NCI-H345 treated with DMSO at 0.1 percent for 48 hours (cell line): ENCODE data around the gene MPV17L.
"Not testable (repeated sequence)": the region's sequence is repeated elsewhere in the genome, so short reads cannot be mapped to it uniquely, and the experiment has no call there.

Experiments
- DNase-seq: peaks from one replicate; lab custom pipeline; 2025; ENCODE audit not compliant: unreplicated experiment; lab: John Stamatoyannopoulos, UW

Gene MPV17L

DNA sequence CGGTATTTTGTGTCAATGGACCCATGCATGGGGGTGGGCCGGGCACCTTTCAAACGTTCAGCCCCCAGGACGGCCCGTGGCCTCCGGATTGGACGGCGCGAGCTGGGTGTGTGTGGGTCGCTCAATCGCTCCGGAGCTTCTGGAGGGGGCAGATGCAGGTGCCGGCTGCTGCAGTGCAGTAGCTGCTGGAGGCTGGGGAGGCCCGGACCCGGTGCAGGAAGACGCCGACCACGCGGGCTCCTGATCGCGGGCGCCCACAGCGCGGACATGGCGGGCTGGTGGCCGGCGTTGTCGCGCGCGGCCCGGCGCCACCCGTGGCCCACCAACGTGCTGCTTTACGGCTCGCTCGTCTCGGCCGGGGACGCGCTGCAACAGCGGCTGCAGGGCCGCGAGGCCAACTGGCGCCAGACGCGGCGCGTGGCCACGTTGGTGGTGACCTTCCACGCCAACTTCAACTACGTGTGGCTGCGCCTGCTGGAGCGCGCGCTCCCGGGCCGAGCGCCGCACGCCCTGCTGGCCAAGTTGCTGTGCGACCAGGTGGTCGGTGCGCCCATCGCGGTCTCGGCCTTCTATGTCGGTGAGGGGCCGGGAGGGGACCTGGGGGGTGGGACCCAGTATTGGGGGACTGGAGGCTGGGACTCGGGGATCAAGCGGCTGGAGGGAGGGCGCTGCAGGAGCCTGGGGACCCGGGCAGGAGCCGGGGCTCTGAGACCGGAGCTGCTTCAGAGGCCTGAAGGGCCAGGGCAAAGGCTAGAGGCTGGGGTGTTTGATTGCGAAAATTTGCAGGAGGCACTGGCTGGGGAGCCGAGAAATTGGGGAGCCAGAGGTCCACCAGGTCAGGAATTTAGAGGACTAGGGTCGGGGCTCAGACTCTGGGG, at the start of gene MPV17L:
Gene MPV17L, plus strand, starts transcription at position 124 of the 878 bp plus-strand sequence. Its CDS starts 144 bp downstream, at position 268.
- not testable (repeated sequence) for DNase-seq

DNA sequence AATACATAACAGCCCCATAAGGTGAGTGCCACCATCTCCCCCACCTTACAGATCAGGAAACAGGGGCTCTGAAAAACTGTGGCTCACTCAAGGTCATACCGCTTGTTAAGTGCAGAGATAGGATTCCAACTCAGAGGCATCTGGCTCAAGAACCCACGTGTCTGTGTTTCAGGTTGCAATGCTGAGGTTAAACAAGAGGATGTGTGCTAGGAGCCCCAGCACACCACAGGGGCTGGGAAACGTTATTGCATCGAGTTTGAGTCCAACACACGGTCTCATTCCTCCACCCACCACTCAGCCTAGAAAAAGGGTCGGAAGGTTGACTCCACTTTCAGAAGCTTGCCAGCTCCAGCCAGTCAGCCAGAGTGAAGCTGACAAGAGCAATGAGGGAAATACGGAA, 46.8 kb upstream of the MPV17L start:
- DNase-seq = not testable (repeated sequence)

DNA sequence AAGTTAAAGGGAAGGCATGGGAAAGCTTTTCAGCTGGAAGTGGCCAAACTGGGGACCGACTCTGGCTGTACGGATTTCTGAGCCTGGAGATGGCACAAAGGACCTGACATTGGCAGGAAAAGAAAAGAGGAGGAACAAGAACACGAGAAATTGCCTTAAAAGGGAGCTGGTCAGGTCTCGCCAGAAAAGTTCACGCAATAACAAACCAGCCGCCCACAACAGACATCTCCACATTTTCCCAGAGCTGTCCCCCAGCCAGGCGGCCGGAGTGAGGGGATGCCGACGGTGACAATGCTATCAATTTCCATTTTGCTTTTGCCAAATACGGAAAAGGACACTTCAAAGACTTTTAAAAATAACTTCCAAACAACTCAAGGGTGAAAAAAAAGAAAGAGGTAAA, 44.3 kb upstream of the MPV17L start:
- DNase-seq = not testable (repeated sequence)

DNA sequence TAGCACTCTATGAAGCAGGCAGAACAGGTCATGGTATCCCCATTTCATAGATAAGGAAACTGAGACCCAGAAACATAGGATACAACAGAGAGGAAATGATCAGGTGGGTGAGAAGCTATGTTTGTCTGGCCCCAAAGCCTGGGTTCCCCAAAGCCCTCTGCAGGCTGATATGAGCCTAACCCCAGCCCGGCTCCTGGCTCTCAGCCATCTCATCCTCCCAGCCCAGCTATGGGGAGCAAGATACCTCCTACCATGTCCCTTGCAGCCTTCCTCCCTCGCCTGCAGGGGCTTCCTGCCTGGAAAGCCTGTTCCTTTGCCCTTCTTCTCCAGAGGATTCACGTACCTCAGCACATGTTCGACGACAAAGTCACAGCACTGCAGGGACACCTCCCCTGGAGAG, 43.8 kb upstream of the MPV17L start:
- not testable (repeated sequence) for DNase-seq

DNA sequence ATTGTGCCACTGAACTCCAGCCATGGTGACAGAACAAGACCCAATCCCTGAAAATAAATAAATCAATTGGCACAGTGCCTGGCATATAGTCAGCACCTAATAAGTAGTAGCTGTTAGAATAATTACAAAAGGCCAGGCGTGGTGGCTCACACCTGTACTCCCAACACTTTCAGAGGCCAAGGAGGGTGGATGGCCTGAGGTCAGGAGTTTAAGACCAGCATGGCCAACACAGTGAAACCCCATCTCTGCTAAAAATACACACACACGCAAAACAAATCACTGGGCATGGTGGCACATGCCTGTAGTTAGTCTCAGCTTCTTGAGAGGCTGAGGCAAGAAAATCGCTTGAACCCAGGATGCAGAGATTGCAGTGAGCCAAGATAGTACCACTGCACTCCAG, 42.7 kb upstream of the MPV17L start:
- not testable (repeated sequence) for DNase-seq

DNA sequence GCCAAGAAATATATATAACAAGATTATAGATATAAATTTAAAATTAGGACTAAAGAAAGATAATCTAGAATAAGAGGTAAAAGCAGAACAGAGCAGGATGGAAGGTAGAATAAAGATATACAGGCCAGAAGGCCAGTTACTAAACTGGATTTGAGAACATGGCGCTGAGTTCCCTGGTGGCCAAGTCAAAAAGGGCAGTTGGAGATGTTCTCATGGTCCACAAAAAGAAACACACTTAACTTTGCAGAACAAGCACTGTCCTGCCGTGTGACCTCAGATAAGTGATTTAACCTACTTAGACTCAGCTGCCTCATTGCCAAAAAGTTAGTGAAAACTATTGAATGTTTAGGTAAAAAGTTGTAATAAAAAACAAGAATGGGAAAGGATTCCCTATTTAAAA, 40.7 kb upstream of the MPV17L start:
- DNase-seq = not testable (repeated sequence)

DNA sequence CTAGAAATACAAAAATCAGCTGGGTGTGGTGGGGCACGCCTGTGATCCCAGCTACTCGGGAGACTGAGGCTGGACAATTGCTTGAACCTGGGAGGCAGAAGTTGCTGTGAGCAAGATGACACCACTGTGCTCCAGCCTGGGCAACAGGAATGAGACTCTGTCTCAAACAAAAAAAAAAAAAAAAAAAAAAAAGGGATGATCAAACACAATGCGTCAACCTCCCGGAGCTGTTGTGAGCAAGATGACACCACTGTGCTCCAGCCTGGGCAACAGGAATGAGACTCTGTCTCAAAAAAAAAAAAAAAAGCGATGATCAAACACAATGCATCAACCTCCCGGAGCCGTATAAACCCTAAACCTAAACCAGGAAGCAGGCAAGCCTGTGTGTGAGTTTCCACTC, 38.1 kb upstream of the MPV17L start:
- DNase-seq = not testable (repeated sequence)

DNA sequence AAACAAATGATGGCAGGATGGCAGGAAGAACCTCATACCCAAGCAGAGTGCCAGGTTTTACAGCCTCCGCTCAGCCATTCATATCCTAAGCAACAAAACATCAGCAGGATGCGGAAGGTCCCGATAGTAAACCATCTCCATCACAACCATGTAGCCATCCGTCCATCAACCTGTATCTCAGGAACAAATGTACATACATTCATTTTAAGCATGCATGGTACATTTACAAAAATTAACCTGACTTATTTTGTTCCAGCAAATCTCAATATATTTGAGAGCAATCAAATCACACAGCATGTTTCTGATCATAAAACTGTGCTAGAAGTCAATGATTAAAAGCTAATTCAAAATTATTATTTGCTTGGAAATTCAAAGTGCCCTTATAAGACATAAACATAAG, 17.4 kb upstream of the MPV17L start, which contains the start of gene NPIPA5:
Gene NPIPA5, minus strand, starts transcription at position 101 of the 400 bp plus-strand sequence. Its CDS starts 0 bp downstream, at position 101.
- not testable (repeated sequence) for DNase-seq

DNA sequence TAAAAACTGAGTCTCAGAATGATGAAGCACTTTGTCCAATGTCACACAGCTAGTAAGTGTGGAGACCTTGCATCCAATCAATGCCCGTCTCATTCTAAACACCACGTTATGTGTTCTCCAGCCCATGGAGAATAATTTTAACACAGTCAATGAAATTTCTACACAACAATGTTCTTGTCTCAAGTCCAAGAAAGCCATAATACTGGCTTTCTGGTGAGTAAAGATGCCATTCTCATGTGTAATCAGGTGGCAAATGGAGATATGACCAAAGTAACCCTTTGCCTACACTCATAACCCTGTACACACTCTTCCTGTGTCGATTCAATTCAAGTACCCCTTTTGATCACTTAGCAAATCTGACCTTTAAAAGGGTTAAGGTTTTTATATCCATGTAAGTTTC, 12.7 kb upstream of the MPV17L start:
- DNase-seq = not testable (repeated sequence)

DNA sequence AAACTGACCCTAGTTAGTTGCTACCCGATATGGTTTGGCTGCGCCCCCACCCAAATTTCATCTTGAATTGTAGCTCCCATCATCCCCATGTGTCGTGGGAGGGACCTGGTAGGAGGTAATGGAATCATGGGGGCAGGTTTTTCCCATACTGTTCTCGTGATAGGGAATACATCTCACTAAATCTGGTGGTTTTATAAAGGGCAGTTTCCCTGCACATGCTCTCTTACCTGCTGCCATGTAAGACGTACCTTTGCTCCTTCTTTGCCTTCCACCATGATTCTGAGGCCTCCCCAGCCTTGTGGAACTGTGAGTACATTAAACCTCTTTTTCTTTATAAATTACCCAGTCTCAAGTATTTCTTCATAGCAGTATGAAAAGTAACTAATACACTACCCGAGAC, 7.5 kb upstream of the MPV17L start:
- DNase-seq = not testable (repeated sequence)

DNA sequence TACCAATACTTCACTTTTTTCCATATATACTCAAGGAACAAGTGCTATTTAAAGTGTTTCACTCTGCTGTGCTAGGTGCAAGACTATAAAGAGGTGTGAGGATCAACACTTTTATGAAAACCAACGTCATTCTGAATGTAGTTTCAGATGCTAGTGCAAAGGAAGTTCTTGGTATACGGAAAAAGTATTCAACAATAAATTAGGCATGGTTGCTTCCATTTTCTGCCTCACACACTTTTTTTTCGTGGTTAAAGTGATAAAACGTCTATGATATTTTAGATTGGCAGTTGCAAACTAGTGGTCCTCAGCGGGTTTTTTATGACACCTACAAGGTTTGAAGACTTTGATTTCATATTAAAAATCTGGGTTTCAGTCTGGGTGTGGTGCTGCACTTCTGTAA, 5.6 kb upstream of the MPV17L start:
- not testable (repeated sequence) for DNase-seq

DNA sequence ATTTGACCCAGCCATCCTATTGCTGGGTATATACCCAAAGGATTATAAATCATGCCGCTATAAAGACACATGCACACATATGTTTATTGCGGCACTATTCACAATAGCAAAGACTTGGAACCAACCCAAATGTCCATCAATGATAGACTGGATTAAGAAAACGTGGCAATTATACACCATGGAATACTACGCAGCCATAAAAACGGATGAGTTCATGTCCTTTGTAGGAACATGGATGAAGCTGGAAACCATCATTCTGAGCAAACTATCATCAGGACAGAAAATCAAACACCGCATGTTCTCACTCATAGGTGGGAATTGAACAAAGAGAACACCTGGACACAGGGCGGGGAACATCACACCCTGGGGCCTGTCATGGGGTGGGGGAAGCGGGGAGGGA, 2.5 kb upstream of the MPV17L start:
- not testable (repeated sequence) for DNase-seq

DNA sequence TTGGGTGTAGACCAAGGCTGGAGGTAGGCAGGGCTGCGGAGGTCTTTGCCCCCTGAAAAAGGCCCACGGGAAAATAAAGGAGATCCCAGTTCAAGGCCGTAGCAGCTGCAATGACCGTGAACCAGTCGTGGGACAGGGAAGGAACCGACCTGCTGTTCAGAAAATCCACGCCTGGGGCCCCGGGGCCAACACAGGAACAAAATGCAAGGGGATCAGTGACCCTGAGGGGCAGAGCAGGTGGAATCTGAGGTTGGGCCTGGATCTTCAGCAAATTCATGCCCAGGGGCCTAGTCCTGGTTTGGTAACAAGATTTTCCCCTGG, 915 bp downstream of the MPV17L start:
- DNase-seq = not testable (repeated sequence)

DNA sequence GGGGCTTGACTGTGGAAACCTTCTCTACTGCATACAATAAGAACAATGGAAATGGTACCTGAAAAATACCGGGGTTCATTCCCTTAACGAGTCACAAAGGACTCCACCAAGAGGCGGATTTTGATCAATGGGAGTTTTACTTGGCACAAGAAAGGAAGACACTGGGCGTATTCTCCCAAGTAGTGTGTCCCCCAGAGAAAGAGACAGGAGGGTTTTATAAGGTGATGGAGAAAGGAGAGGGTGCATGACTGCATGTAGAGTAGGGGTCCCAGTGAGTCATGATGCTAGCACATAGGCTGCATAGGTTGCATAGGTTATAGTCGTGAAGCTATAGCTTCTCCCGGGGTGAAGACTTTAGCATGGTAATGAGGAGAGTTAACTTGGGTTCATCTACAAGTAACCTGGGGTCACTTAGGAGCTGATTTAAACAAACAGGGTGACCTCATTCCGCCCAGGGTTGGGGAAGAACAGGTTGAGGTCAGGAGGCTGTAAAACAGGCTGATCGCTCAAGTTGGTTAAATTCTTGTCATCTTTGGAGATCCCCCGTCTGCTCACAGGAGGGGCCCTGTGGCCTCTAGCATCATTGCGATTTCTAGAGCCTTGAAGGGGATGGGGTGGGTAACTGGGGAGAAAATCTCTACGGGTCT, 1.5 kb downstream of the MPV17L start:
- DNase-seq = no peak

DNA sequence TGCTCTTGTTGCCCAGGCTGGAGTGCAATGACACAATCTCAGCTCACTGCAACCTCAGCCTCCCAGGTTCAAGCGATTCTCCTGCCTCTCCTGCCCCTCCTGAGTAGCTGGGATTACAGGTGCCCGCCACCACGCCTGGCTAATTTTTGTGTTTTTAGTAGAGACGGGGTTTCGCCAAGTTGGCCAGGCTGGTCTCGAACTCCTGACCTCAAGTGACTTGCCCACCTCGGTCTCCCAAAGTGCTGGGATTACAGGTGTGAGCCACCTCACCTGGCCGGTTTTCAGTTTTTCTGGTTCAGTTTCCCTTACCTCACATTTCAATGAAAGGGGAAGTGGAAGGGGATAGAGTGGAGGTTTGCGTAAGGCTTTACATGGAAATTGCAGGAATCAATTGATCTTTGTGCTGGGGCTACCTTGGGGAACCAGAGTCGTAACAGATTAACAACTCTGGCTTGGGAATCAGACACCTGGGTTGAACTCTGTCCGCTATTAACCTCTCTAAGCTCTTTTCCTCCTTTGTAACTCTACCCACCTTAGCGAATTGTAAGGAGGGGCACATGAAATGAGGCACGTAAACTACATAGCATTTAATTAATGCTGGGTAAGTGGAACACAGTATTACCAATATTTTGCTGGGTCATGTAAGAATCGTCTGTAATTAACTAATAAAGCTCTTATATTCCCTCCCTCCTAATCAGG, 3.2 kb downstream of the MPV17L start:
- no peak for DNase-seq

DNA sequence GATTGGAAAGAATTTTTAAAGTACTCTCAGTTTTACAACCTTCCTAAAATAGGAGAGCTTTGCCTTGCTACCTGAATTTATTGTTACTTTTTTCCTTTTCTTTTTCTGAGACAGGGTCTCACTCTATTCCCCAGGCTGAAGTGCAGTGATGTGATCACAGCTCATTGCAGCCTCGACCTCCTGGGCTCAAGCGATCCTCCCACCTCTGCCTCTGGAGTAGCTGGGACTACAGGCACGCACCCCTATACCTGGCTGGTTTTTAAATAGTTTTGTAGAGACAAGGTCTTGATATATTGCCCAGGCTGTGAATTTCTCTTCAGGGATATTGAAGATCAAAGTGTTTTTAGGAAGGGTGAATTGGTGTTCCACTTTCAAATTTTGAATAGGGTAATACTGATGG, 3.8 kb downstream of the MPV17L start:
- no peak for DNase-seq

DNA sequence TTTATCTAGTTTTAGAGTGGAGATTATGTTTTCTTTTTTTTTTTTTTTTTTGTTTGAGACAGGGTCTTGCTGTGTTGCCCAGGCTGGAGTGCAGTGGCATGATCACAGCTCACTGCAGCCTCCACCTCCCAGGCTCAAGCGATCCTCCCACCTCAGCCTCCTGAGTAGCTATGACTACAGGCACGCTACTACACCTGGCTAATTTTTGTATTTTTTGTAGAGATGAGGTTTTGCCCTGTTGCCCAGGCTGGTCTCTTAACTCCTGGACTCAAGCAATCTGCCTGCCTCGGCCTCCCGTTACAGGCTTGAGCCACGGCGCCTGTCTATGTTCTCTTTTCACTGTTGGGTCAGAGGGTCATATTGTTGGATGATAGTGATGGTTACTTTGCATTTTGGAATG, 4.8 kb downstream of the MPV17L start:
- not testable (repeated sequence) for DNase-seq

DNA sequence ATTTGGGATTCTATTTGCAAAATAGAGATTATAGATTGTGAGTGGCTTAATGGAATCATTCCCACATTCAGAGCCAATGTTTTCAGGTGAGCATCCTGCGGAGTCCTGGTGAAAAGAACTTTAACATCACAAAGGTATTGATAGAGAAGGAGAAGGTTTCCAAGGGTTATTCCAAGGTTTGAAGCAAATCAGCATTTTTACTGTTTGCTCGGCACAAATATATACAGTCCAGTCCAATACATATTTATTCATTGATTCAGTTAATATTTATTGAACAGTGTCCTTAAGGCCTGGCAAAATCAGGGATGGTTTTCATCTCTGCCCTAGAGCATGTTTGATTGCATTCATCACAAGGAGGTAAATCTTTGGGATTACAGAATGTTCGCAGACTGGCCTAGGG, 6.4 kb downstream of the MPV17L start:
- DNase-seq = no peak

DNA sequence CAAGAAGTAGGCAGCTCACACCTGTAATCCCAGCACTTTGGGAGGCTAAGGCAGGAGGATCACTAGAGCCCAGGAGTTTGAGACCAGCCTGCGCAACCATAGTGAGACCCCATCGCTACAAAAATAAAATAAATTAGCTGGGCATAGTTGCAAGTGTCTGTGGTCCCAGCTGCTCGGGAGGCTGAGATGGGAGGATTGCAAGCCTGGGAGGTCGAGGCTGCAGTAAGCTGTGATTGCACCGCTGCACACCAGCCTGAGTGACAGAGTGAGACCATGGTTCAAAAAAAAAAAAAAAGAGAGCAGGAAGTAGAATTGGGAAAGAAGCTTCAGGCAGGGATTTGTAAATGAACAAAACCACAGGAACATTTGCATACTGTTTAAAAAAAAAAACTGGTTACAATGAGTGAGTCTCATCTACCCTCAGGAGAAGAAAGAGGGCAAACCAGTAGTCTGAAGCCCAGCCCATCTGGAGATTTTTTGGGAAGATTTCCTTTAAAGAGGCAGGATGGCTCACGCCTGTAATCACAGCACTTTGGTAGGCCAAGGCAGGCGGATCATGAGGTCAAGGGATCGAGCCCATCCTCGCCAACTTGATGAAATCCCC, 7.9 kb downstream of the MPV17L start:
- no peak for DNase-seq

DNA sequence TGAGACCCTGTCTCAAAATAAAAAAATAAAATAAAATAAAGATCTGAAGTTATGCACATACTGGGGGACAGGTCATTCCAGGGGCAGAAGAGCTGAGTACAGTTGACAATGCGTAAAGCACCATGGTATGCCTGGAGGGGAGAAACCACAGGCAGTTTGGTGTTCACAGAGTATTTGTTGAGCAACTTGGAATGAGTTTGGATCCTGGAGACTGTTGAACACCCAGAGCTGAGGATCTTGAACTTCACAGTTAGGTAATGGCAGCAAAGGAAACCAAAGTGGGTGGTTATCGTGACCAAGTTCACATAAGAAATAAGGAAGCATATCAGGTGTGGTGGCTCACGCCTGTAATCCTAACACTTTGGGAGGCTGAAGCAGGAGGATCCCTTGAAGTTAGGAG, 8.5 kb downstream of the MPV17L start:
- not testable (repeated sequence) for DNase-seq

DNA sequence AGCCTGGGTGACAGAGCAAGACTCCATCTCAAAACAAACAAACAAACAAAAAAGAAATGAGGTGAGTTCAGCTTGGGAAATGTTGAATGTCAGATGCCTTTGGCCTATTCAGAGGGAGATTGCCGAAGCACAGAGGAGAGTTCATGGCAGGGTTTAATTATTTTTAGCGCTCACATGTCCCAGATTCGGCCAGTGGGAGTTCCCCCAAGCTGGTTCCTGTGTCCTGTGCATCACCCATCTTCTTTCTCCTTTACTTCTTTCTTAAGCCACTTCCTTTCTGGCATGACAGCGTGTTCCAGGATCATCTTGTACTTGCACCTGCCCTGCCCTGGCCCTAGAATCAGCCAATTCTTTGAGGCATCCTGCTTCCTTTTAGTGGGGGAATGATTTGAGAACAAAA, 9.2 kb downstream of the MPV17L start:
- DNase-seq = no peak
